HG02798 (cell line): ENCODE data around the gene UBXN1.
"Not testable (repeated sequence)": the region's sequence is repeated elsewhere in the genome, so short reads cannot be mapped to it uniquely, and the experiment has no call there.

ENCODE experiments used
- ATAC-seq: cut with Tn5 transposase; IDR thresholded peaks from one replicate; pipeline ENCODE4 v1.9.1; 2021; ENCODE audit warnings: mild to moderate bottlenecking; ENCODE audit not compliant: unreplicated experiment, poor library complexity

The UBXN1 gene

GRCh38 chr11:62677156-62677555 lies 1.7 kb downstream of the UBXN1 start:
- ATAC-seq: no peak

GRCh38 chr11:62676698-62677097 lies 2.2 kb downstream of the UBXN1 start:
- no peak for ATAC-seq

- not testable (repeated sequence) for ATAC-seq
These were observed 3.5 kb downstream of the UBXN1 start for GRCh38 chr11:62675415-62675814.

GRCh38 chr11:62673196-62673525 lies 5.7 kb downstream of the UBXN1 start:
- no peak for ATAC-seq

GRCh38 chr11:62671608-62672389 lies 7.1 kb downstream of the UBXN1 start, which contains the start of the genes LBHD1 and UQCC3:
TSS of gene LBHD1 (minus strand) at chr11:62672267. CDS start at chr11:62670031, 2,236 bp downstream.
TSS of gene UQCC3 (plus strand) at chr11:62671673. CDS start at chr11:62671746, 73 bp downstream.
- peak; percentile 56 for ATAC-seq

GRCh38 chr11:62671236-62671607 lies 7.7 kb downstream of the UBXN1 start:
- peak; percentile 1 for ATAC-seq

GRCh38 chr11:62669420-62670161 lies 9.3 kb downstream of the UBXN1 start:
- no peak for ATAC-seq

- no peak for ATAC-seq
These were observed 11.4 kb downstream of the UBXN1 start for GRCh38 chr11:62667460-62667859.

- ATAC-seq: no peak
These were observed 12.5 kb downstream of the UBXN1 start for GRCh38 chr11:62666259-62666926.

- peak; percentile 14 for ATAC-seq
These were observed 13.1 kb downstream of the UBXN1 start for GRCh38 chr11:62665599-62666258.

- ATAC-seq: peak; percentile 84
These were observed 13.7 kb downstream of the UBXN1 start, which contains the start of the genes C11orf98 and CSKMT for GRCh38 chr11:62665075-62665598. TSS of gene C11orf98 (minus strand) at chr11:62665210. CDS start at chr11:62665169, 41 bp downstream. TSS of gene CSKMT (plus strand) at chr11:62665312. CDS start at chr11:62665880, 568 bp downstream.

- ATAC-seq: peak; percentile 14
These were observed 14.3 kb downstream of the UBXN1 start for GRCh38 chr11:62664405-62665074.

- no peak for ATAC-seq
These were observed 22.0 kb downstream of the UBXN1 start for GRCh38 chr11:62656796-62657429.

- ATAC-seq: no peak
These were observed 24.6 kb downstream of the UBXN1 start for GRCh38 chr11:62654297-62654696.

- ATAC-seq: no peak
These were observed 26.5 kb downstream of the UBXN1 start for GRCh38 chr11:62652161-62653006.

GRCh38 chr11:62650283-62650682 lies 28.6 kb downstream of the UBXN1 start:
- ATAC-seq: not testable (repeated sequence)

GRCh38 chr11:62649486-62649885 lies 29.4 kb downstream of the UBXN1 start:
- ATAC-seq: no peak

GRCh38 chr11:62648967-62649364 lies 29.9 kb downstream of the UBXN1 start:
- no peak for ATAC-seq
